Peyer's patch (tissue), 4 donors: ENCODE measurements around the gene MARCHF7. TPM values are rescaled to one million over a fixed set of nuclear protein-coding genes. Genes with fewer than 3 reads are reported as not detected.

Experiments
- DNase-seq, 3 donors: peaks; one replicate each; pipeline ENCODE4 v3.0.0-alpha.2; 2017 to 2019
- H3K27ac ChIP-seq, 4 donors: fragments of 200-600 bp; sonication (generic); one replicate each; pipeline ENCODE4 v1.5.1; 2016 to 2019
- H3K27me3 ChIP-seq, 2 donors: fragments of 200-600 bp; sonication (generic); one replicate each; pipeline ENCODE4 v1.5.1; 2019
- H3K36me3 ChIP-seq, 3 donors: fragments of 200-600 bp; sonication (generic); one replicate each; pipeline ENCODE4 v1.5.1; 2016 to 2019
- H3K4me1 ChIP-seq, 4 donors: fragments of 200-600 bp; sonication (generic); one replicate each; pipeline ENCODE4 v1.5.1; 2016 to 2019
- H3K4me3 ChIP-seq, 4 donors: fragments of 200-600 bp; sonication (generic); 1 replicate in 3 of 4; 2 replicates in 1 of 4; pipeline ENCODE4 v1.5.1; 2016 to 2019; ENCODE audit warnings: mild to moderate bottlenecking in 1 of 4
- H3K9me3 ChIP-seq, 4 donors: fragments of 200-600 bp; sonication (generic); one replicate each; pipeline ENCODE4 v1.5.1; 2016 to 2019; ENCODE audit warnings: mild to moderate bottlenecking in 1 of 4
- POLR2A ChIP-seq, 2 donors: fragments of 450-650 bp; IDR thresholded peaks; one replicate each; pipeline ENCODE4 v1.5.1; 2017; ENCODE audit warnings: antibody characterized with exemption in 2 of 2, mild to moderate bottlenecking in 2 of 2, moderate library complexity in 2 of 2
- total RNA-seq, 4 donors: library from RNA; depleted of rRNA; stranded (reverse); fragments of >200 nt; gene quantifications; one replicate each; pipeline ENCODE4 v1.1.0, GENCODE V29; 2016
- TF ChIP-seq, protein P1 (sequence below), 6 experiments: fragments of 450-650 bp in 4 of 6; fragments of 200-600 bp in 2 of 6; sonication (generic) in 1 of 6; IDR thresholded peaks; one replicate each; pipeline ENCODE4 v1.5.1; 2017 to 2019; ENCODE audit warnings: antibody characterized with exemption in 6 of 6, mild to moderate bottlenecking in 3 of 6, moderate library complexity in 1 of 6

MARCHF7 gene
- total RNA-seq, 4 donors from 2014 or later, result 47.7 to 187 (median 78.7) TPM

DNA sequence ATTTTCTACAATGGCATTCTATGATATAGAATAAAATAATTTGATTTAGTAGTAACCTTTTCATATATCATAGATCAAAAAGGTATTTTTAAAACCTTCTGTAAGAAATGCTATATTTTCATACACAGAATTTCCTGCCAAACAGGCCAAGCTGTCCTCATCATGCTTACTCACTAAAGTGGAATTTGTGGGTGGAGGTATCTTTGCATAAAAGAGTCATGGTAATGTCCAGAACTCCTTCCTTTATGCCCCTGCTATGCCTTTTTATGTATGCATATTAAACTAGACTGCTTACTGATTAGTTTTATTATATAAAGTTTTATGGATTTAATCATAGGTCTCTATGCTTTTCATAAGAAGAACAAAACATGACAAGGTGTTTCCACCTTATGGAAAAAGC, 27.5 kb upstream of the MARCHF7 start:
- TF ChIP-seq, protein P1, sequence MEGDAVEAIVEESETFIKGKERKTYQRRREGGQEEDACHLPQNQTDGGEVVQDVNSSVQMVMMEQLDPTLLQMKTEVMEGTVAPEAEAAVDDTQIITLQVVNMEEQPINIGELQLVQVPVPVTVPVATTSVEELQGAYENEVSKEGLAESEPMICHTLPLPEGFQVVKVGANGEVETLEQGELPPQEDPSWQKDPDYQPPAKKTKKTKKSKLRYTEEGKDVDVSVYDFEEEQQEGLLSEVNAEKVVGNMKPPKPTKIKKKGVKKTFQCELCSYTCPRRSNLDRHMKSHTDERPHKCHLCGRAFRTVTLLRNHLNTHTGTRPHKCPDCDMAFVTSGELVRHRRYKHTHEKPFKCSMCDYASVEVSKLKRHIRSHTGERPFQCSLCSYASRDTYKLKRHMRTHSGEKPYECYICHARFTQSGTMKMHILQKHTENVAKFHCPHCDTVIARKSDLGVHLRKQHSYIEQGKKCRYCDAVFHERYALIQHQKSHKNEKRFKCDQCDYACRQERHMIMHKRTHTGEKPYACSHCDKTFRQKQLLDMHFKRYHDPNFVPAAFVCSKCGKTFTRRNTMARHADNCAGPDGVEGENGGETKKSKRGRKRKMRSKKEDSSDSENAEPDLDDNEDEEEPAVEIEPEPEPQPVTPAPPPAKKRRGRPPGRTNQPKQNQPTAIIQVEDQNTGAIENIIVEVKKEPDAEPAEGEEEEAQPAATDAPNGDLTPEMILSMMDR (IDR thresholded peaks at IDR 0.05), result no peak
- TF ChIP-seq POLR2A (IDR thresholded peaks at IDR 0.05), result no peak
- no peak overlapping the region for H3K4me3 ChIP-seq
- H3K4me1 ChIP-seq, result no peaks in the 10 kb centered on the region

DNA sequence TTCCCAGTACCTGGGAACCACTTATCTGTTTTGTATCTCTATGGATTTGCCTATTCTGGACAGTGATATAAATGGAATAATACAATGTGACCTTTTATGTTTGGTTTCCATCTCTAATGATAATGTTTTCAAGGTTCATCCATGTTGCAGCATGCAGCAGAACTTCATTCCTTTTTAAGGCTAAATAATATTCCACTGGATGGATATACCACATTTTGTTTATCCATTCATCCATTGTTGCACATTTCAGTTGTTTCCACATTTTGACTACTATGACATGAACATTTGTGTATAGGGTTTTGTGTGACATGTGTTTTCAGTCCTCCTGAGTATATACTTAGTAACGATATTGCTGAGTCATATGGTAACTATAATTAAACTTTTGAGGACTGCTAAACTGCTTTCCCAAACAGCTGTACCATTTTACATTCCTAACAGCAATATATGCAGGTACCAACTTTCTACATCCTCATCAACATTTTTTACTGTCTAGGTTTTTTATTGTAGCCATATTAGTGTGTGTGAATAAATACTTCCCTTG, 17.7 kb upstream of the MARCHF7 start:
- Histone ChIP-seq H3K4me3 (no peak overlapping the region), H3K4me1 (no peaks in the 10 kb centered on the region), H3K36me3 (no peaks in the 10 kb centered on the region), H3K9me3 (no peaks in the 10 kb centered on the region), H3K27me3 (no peaks in the 10 kb centered on the region), H3K27ac (no peak overlapping the region)
- TF ChIP-seq, protein P1 (IDR thresholded peaks at IDR 0.05), result no peak
- no peak for TF ChIP-seq POLR2A (IDR thresholded peaks at IDR 0.05)
- DNase-seq, result no peak

More for the DNA sequence above, 27.5 kb upstream of the MARCHF7 start:
- Histone ChIP-seq H3K36me3 (no peaks in the 10 kb centered on the region), H3K9me3 (no peaks in the 10 kb centered on the region), H3K27me3 (no peaks in the 10 kb centered on the region), H3K27ac (no peak overlapping the region)
- no peak for DNase-seq

DNA sequence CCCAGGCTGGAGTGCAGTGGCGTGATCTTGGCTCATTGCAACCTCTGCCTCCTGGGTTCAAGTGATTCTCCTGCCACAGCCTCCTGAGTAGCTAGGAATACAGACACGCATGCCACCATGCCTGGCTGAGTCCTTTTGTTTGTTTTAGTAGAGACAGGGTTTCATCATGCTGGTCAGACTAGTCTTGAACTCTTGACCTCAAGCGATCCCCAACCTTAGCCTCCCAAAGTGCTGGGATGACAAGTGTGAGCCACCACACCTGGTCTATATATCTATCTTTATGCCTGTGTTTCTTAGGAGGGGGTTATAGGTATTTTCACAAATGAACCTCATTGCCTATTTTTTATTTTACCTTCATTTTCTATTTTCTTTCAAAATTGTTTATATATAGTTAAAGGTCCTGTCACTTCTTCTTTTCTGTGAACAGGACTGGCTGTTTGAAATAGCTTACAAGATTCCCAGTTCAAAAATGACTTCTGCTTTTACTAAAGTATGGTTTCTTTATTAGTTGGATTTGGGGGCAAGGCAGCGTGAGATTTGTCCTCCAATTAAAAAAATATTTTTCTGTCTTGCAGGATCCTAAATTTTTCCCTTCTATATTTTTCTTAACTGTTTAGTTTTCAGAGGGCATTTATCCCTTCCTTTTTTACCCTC, 16.4 kb upstream of the MARCHF7 start:
- H3K27me3 ChIP-seq, result no peaks in the 10 kb centered on the region
- no peak for TF ChIP-seq POLR2A (IDR thresholded peaks at IDR 0.05)
- TF ChIP-seq, protein P1 (IDR thresholded peaks at IDR 0.05), result no peak
- H3K4me3 ChIP-seq, result no peak overlapping the region
- H3K9me3 ChIP-seq, result no peaks in the 10 kb centered on the region
- no peaks in the 10 kb centered on the region for H3K36me3 ChIP-seq
- no peak for DNase-seq
- H3K4me1 ChIP-seq, result no peaks in the 10 kb centered on the region
- no peak overlapping the region for H3K27ac ChIP-seq

DNA sequence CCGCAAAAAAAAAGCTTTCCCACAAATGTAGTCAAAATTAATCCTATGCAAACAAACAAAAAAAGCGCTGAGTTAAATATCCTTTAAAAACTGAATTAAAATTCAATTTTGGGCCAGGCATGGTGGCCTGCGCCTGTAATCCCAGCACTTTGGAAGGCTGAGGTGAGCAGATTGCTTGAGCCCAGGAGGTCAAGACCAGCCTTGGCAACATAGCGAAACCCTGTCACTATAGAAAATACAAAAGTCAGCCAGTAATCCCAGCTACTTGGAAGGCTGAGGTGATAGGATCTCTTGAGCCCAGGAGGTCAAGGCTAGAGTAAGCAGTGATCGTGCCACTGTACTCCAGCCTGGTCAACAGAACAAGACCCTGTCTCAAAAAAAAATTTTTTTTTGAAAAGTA, 8.8 kb upstream of the MARCHF7 start:
- Histone ChIP-seq H3K4me3 (no peak overlapping the region), H3K9me3 (no peaks in the 10 kb centered on the region), H3K27ac (no peak overlapping the region), H3K27me3 (no peaks in the 10 kb centered on the region), H3K36me3 (no peaks in the 10 kb centered on the region), H3K4me1 (peaks cover 0 to 6% (median 0%) of the 10 kb centered on the region in 4 donors)
- TF ChIP-seq, protein P1 (IDR thresholded peaks at IDR 0.05), result no peak
- no peak for TF ChIP-seq POLR2A (IDR thresholded peaks at IDR 0.05)
- DNase-seq, result no peak

DNA sequence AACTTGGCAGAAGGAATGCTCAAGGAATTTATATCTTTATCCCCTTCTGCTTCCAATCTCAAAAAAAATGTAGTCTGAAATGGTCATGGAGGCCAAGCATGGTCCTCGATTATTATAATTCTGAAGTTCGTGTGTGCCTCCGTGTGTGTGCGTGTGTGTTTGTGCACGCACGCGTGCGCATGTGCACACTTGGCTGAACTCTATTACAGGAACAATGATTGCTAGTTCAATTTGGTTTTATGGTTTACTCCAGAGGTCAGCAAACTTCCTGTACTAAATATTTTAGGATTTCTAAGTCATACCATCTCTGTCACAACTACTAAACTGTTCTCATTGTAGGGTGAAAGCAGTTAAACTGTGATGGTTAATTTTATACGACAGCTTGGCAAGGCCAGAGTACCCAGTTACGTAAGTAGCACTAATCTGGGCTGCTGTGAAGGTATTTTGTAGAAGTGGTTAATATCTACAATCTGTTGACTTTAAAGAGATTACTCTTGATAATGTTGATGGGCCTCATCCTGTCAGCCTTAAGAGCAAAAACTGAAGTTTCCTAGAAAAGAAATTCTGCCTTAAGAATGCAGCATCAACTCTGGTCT, 5.8 kb upstream of the MARCHF7 start:
- no peak for DNase-seq
- no peak for TF ChIP-seq POLR2A (IDR thresholded peaks at IDR 0.05)
- TF ChIP-seq, protein P1 (IDR thresholded peaks at IDR 0.05), result no peak

More for the DNA sequence above, 5.8 kb upstream of the MARCHF7 start:
- Histone ChIP-seq H3K27ac (peak overlapping the region in 1 of 4 donors; percentile 1), H3K4me1 (peaks cover 0 to 13% (median 0%) of the 10 kb centered on the region in 4 donors), H3K36me3 (no peaks in the 10 kb centered on the region), H3K4me3 (peak overlapping the region in 2 of 4 donors; percentile 1 to 22), H3K27me3 (no peaks in the 10 kb centered on the region), H3K9me3 (no peaks in the 10 kb centered on the region)
